Psoas muscle (tissue), 8 donors: ENCODE measurements around the gene BAK1. TPM values are rescaled to one million over a fixed set of nuclear protein-coding genes. Genes with fewer than 3 reads are reported as not detected.

Experiments
- ATAC-seq, 4 donors: fragments of 200-7000 bp; cut with Tn5 transposase; one replicate each; pipeline ENCODE4 v1.9.1; 2020; ENCODE audit warnings: moderate library complexity in 3 of 4, mild to moderate bottlenecking in 2 of 4
- DNase-seq, 2 donors: peaks; one replicate each; pipeline ENCODE4 v3.0.0-alpha.2; 2020
- H3K27ac ChIP-seq: fragments of 200-600 bp; one replicate; pipeline ENCODE4 v1.8.0; 2022
- H3K27me3 ChIP-seq, 3 donors: fragments of 200-600 bp in 1 of 3; one replicate each; pipeline versions ENCODE4 v1.6.1 to v1.8.0; 2013 to 2022; ENCODE audit warnings: low read length in 2 of 3, mild to moderate bottlenecking in 2 of 3, moderate library complexity in 1 of 3; ENCODE audit not compliant: insufficient read depth in 3 of 3
- H3K36me3 ChIP-seq, 2 donors: fragments of 200-600 bp in 1 of 2; one replicate each; pipeline versions ENCODE4 v1.6.1 to v1.8.0; 2013 to 2022; ENCODE audit warnings: low read depth in 1 of 2, mild to moderate bottlenecking in 1 of 2, moderate library complexity in 1 of 2; ENCODE audit not compliant: insufficient read depth in 1 of 2
- H3K4me1 ChIP-seq: fragments of 200-600 bp; one replicate; pipeline ENCODE4 v1.8.0; 2022
- H3K4me3 ChIP-seq: fragments of 200-600 bp; one replicate; pipeline ENCODE4 v1.8.0; 2022; ENCODE audit warnings: mild to moderate bottlenecking
- H3K9me3 ChIP-seq: fragments of 200-600 bp; one replicate; pipeline ENCODE4 v1.8.0; 2022
- WGBS, 3 donors: extraction: QIAGEN DNeasy Blood & Tissue Kit; methylation state at CpG; one replicate each; pipeline versions ENCODE4 v1.1.6 to v1.1.7; 2013; 5-methylcytosine and 5-hydroxymethylcytosine counted together
- intact Hi-C, 2 donors: fragments of 100-400 bp; cut with DNase I; formaldehyde crosslinking; loops; one replicate each; pipeline versions ENCODE4 v1.11.0 to v1.14.2; 2022
- polyA plus RNA-seq, 3 donors: library from polyadenylated mRNA; stranded (reverse); fragments of 200-250 nt; gene quantifications; one replicate each; pipeline ENCODE4 v1.2.3, GENCODE V29; 2013
- total RNA-seq, 4 donors: library from RNA; stranded (reverse); fragmentation: NEBNext Ultra II Directional in 2 of 4; extraction: Animal tissue kit (Norgen Biotek cat#: 25700) in 2 of 4; gene quantifications; one replicate each; pipeline versions ENCODE4 v1.2.1 to v1.2.4, GENCODE V29; 2021 to 2023
- TF ChIP-seq, protein P1 (sequence below): fragments of 200-600 bp; IDR thresholded peaks from one replicate; pipeline ENCODE4 v1.8.0; 2022; ENCODE audit warnings: antibody characterized with exemption
- donor health status: healthy with polysubstance abuse.
- donor health status: DM: no; HTN: no; CAD: no; lungs with moderate emphysema.
- donor health status: Bipolar disorder and iron deficiency.
- donor health status: healthy.
- donor health status: DM: yes; HTN: yes; CAD: no.
- donor health status: DM: no; HTN: no; CAD: no.
- donor health status: DM: no; HTN: no; CAD: no.
- donor health status: DM: yes; HTN: yes; CAD: no.

Gene BAK1
- total and polyA plus RNA-seq, 7 donors, result 10.3 to 55.9 (median 19.8) TPM

DNA sequence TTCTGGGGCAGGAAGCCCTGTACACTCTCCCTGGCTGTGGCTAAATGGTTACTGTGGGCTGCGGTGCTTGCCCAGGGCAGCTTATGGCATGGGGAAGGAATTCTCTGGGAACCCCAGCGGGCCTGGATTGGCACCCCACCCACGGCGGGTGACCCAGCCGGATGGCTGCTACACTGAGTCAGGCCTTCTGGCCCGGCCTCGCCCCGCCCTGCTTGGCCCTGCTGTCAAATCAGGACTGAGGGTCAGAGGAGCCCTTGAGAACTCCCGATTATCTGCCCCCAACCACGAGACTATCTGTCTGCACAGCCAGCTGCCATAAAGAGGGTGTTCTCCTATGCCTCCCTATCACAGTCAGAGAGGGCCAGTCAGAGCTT is 33.7 kb upstream of the BAK1 start:
- WGBS, 3 donors, result 58 to 70% (median 61%) methylated on average over 9 to 10 of the region's 10 CpGs
- Histone ChIP-seq H3K36me3 (no peaks in the 10 kb centered on the region), H3K9me3 (no peaks in the 10 kb centered on the region), H3K27ac (no peak overlapping the region), H3K27me3 (no peaks in the 10 kb centered on the region), H3K4me1 (peaks cover 12% of the 10 kb centered on the region), H3K4me3 (no peak overlapping the region)
- TF ChIP-seq, protein P1, sequence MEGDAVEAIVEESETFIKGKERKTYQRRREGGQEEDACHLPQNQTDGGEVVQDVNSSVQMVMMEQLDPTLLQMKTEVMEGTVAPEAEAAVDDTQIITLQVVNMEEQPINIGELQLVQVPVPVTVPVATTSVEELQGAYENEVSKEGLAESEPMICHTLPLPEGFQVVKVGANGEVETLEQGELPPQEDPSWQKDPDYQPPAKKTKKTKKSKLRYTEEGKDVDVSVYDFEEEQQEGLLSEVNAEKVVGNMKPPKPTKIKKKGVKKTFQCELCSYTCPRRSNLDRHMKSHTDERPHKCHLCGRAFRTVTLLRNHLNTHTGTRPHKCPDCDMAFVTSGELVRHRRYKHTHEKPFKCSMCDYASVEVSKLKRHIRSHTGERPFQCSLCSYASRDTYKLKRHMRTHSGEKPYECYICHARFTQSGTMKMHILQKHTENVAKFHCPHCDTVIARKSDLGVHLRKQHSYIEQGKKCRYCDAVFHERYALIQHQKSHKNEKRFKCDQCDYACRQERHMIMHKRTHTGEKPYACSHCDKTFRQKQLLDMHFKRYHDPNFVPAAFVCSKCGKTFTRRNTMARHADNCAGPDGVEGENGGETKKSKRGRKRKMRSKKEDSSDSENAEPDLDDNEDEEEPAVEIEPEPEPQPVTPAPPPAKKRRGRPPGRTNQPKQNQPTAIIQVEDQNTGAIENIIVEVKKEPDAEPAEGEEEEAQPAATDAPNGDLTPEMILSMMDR, result no peak
- DNase-seq (peak in 1 of 2 donors; percentile 67), ATAC-seq (peak in 2 of 4 donors; percentile 27 to 33)
- intact Hi-C loops, result no loop called here

DNA sequence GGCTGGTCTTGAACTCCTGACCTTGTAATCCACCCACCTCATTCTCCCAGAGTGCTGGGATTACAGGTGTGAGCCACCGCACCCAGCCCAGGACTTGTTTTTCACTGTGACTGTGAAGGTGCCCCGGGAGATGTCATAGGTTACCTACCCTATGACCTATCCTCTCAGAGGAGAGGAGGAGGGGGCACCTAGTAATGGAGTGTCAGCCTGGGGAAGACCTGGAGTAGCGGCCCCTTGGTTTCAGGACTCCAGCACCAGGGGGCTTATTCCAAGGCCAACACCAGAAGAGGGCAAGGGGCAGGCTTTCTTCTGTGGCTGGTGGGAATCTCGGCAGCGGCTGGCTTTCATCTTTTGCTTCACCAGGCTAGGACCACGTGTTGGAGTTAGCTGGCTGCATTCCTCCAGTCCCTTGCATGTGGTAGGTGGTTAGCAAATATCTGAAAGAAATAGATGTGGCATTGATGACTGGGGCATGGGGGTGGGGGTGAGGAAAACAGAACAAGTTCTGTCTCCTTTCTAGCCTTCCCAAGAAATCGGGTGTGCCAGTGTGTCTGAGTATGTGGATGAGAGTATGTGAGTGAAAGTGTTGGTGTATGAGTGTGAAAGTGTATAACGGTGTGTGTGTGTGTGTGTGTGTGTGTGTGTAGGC is 33.2 kb upstream of the BAK1 start:
- Histone ChIP-seq H3K27ac (no peak overlapping the region), H3K9me3 (no peaks in the 10 kb centered on the region), H3K27me3 (no peaks in the 10 kb centered on the region), H3K36me3 (no peaks in the 10 kb centered on the region), H3K4me3 (no peak overlapping the region), H3K4me1 (peaks cover 17% of the 10 kb centered on the region)
- ATAC-seq (no peak), DNase-seq (no peak)
- WGBS, 3 donors, result 75 to 85% (median 75%) methylated on average over 8 of the region's 8 CpGs
- intact Hi-C loops, result no loop called here
- TF ChIP-seq, protein P1, result no peak

DNA sequence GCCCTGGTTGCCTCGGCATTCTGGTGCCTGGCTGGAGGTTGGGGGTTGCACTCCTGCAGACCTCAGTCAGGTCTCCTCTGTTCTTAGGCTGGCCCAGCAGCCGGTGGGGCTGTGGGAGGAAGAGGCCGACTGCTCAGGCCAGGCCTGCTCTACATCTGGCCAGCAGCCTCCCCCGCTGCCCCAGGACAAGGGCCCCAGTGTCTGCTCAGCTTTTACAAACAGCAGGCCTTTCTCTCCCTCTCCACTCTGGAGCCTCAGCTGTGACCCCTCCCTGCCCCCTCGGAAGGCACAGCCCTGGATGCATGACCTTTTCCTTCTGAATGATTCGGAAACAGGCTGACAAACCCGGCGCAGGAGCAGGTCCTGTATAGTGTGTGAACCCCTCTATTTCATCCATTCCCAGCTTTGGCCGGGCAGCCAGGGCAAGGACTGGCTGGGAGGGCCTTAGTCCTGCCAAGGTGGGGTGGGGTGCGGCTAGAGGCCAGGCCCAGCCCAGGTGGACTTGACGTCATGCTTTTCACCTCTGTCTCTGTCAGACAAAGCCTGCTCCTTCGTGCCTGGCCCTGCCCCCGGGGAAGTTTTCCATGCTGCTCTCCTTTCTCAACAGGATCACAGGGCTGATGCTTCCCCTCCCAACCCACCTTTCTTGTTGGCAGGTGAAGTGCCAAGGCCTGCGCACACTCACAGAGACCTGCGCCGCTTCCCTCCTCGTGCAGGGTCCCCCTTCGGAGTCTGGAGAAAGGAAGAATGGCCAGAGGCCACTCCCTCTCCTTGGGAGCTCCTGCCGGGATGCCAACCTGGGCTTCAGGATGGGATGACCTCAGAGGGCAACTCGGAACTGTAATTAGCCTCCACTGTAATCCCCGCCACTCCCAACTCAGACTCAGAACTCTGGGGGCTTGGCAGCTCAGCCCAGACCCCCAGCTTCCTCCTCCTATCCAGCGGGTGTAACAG is 31.0 kb upstream of the BAK1 start:
- no peak overlapping the region for H3K27ac ChIP-seq
- DNase-seq (no peak), ATAC-seq (no peak)
- H3K36me3 ChIP-seq, result no peaks in the 10 kb centered on the region
- H3K27me3 ChIP-seq, result no peaks in the 10 kb centered on the region
- no peak overlapping the region for H3K4me3 ChIP-seq
- intact Hi-C loops, result no loop called here
- H3K4me1 ChIP-seq, result peaks cover 21% of the 10 kb centered on the region
- no peaks in the 10 kb centered on the region for H3K9me3 ChIP-seq
- 79 to 81% (median 79%) methylated on average over 22 of the region's 22 CpGs for WGBS, 3 donors
- TF ChIP-seq, protein P1, result no peak

DNA sequence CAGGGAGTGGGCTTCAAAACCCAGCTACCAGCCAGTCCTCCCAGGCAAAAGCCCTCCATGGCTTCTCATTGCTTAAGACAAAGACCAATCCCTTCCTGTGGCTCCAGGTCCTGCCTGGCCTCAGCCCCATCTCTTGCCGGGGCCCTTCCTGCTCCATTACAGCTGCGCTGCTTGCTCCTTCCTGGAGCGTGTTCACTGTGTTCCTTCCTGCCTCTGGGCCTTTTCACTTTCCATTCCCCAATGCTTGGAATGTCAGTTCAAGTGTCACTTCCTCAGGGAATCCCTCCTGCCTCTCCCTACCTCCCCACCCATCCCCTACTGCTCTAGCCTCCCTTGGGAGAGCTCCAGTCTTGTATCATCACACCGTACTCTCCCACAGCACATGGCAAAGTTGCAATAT is 30.0 kb upstream of the BAK1 start:
- Histone ChIP-seq H3K27me3 (no peaks in the 10 kb centered on the region), H3K27ac (peak overlapping the region; percentile 36), H3K4me1 (peaks cover 21% of the 10 kb centered on the region), H3K36me3 (no peaks in the 10 kb centered on the region), H3K9me3 (no peaks in the 10 kb centered on the region), H3K4me3 (no peak overlapping the region)
- TF ChIP-seq, protein P1, result no peak
- intact Hi-C loops, result no loop called here
- ATAC-seq (peak in 1 of 4 donors; percentile 27), DNase-seq (no peak)
- WGBS, 3 donors, result 55 to 81% (median 65%) methylated on average over 4 of the region's 4 CpGs
